ENCODE data around the gene EDRF1.

The EDRF1 gene

DNA sequence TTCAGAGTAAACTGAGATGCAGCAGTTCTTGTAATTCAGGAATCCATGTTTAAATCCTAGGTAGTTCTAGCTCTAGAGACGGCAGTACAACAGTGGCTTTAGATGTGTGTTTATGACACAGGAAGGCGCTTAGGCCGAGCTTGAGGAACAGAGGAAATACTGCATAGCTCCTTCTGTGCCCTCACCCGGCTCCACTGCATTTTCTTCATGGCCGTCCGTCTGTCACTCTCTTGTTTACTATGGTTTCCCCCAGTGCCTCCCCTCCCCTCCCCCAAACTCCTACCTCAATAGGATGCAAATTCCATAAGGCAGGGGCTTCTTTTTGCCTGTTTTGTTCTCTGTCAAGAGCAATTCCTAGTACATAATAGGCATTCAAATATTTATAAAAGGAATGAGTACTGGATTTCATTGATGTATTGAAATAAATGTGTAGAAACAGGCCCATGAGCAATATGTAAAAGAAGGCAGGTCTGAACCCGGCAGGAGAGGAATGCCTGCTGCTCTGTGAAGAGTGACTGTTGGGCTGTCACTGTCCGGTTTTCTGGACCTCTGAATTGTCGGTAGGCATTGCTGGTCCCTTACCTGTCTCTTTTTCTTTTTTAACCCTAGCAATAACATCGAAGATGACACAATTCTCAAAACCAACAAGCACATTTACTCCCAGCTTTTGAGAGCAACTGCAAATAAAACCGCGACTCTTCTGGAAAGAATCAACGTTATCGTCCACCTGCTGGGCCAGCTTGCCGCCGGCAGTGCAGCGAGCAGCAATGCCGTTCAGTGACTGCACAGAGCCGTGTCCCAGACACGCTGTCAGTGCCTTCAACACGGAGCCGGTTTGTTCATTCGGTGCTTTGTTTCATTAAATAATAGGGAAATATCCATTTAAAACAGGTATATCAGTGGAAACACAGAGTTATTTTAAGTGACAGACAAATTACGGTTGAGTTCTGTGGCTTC is 43.5 kb downstream of the EDRF1 start:
- no peak for DNase-seq

DNA sequence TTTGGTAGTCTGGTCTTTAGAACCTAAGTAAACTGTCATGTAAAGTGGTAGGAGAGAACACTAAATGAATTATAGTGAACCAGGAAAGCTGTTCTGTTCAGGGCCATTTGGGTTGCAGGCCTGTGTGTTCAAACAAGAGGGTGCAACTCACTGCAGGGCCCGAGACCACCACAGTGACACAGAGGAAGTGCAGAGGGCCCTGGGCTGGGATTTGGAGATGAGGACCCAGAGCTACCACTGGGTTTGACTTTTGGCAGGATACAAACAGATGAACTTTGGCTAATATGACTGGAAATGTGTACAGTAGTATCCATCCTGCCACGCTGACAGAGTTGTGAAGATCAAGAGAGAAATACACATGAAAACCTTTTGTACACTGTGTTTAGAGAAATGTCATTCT is 46.3 kb downstream of the EDRF1 start:
- no peak for DNase-seq

DNA sequence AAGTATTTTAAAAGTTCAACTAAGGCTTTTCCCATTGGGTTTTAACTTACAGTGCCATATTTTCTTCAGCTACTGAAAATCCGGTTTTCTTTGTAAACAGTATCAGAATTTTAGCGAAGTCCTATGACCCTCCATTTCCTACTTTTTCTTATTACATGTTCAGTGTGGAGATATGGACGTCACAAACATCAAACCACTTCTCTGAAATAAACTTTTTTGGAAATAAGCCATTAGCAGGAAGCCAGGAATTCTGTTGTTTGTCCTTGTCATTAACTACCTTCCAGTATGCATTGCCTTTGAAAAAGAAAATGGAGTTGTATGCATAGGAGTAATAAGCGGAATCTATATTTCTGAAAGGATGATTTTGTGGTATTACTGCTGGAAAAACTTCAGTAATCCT is 47.0 kb downstream of the EDRF1 start:
- DNase-seq, result no peak

DNA sequence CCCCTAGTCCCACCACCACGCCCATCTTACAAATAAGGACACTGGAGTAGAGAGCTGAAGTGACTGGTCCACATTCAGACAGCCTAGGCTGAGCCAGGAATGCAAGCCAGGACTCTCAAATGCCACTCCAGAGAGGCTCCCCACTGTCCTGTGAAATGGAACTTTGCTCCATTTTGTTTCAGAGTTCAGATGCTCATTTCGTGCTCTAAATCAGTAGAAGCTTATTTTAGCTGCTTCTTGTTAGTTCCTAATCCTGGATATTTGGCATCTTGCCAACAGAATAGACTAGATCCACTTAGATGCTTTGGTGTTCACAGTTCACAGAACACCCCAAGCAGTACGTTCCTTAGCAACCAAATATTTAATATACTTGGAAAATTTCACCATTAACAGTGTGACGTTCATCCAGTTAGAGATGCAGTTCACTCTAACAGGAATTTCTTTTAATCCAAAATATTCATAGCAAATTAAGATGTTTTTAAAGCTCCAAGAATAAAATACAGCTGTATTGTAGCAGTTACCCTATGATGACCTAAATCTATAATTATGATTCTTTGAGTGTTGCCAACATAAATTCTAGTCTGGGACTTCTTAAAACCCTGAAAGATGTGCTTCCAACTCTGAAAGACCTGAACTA is 48.8 kb downstream of the EDRF1 start:
- DNase-seq, result no peak

DNA sequence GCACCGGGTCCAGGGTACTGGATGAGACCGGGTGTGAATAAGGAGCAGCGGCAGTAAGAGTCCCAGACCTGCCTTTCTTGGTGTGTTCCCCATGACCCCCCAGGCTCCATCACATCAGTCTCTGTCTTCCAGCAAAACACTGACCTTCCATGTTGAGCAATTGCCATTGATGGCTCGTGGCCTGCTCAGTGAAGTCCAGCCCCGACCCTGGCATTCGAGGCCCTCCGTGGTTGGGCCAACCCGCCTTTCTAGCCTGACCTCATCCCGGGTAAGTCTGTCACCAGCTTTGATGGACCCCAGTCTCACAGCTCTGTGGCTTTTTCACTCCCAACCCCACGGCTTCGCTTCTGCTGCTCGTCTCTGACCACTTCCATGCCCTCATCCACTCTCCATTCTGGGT is 49.7 kb downstream of the EDRF1 start:
- no peak for DNase-seq

DNA sequence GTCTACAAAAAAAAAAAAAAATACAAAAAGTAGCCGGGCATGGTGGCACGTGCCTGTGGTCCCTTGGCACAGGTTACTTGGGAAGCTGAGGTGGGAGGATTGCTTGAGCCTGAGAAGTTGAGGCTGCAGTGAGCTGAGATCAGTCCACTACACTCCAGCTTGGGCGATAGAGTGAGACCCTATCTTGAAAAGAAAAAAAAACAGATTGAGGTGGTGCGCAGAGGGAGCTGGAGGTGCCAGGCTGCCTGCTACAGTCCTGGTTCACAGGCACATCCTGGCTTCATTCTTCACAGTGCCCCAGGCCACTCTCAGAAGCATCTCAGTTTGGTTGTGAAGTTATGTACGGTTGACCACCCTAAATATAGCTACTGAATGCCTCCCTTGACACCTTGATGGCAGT is 51.3 kb downstream of the EDRF1 start:
- no peak for DNase-seq

DNA sequence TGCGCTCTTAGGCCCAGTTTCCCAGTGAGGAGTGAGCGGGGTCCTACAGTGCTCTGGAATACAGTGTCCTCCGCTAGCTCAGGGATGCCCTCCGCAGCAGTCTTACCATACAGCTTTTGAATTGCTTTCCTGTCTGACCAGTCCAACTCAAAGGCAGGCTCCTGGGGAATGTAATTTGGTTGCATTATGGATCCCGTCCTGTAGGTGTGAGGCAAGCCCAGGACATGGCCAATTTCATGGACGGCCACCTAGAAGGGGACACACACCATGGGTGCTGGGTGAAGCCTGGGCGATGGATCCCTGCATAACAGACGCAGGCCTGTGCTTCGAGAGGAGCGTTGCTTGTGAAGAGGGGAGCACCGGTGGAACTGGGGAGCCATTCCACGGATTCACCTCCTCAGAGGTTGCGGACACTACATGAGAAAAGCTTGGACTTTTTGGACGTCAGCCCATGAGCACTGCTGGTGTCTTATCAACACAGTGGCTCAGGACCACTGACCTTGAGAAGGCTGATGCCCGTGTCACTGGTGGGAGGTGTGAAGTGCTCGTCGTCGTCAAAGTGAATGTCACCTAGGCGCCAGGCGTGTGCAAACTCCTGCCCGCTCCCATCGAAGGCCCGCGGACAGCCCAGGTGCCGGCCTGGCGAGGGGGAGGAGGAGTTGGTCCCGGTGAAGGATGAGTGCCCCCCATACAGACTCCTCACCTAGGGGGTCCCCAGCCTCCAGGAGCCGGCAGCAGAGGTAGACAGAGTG is 52.8 kb downstream of the EDRF1 start:
- no peak for DNase-seq

DNA sequence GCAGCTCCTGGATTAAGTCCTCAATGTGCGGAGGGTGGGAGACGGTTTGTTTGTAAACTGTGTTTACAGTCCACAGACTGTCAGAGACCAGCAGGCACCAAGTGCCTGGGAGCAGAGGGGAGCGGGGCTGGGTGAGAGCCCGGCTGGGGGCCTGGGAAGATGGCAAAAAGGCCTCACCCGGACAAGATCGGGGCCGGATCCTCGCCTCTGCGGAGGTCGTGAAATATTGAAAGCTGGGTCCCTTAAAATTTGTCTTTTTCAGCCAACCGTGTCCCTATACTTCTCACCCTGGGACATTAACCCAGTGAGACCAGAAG is 53.3 kb downstream of the EDRF1 start:
- DNase-seq, result no peak

DNA sequence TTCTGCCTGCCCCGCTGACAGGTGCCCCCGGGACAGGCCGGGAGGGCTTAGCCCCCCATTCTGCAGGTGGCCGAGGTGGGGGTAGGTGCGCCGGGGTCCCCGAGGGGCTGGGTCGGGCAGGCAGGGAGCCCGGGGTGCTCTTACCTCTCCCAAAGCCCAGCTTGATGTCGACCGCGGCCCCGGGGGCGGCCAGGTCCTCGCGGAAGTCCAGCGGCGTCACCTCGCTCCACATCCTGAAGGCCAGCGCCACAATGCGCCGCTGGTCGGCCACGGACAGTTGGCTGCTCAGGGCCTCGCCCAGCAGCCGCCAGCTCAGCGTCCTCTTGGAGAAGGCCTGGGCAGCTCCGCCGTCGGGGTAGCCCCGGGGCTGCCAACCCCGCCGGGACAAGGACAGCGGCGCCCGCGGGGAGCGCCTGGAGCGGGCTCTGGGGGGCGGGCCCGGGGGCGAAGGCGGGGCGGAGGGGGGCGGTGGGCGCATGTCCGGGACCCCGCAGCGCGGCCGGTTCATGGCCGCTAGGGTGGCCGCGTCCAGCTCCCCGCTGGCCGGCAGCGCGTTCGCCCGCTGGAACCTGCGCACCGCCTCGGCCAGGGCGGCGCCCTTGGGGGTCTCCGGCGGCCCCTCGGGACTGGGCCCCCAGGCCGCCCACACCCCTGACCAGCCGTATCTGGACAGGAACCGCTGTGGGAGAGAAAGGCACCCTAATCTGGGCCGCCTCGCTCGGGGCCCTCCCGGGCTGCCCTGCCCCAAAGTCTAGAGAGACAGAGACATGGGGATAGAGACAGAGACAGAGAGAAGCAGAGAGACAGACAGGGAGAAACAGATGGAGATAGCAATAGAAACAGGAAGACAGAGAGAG is 54.4 kb downstream of the EDRF1 start:
- DNase-seq, result no peak

DNA sequence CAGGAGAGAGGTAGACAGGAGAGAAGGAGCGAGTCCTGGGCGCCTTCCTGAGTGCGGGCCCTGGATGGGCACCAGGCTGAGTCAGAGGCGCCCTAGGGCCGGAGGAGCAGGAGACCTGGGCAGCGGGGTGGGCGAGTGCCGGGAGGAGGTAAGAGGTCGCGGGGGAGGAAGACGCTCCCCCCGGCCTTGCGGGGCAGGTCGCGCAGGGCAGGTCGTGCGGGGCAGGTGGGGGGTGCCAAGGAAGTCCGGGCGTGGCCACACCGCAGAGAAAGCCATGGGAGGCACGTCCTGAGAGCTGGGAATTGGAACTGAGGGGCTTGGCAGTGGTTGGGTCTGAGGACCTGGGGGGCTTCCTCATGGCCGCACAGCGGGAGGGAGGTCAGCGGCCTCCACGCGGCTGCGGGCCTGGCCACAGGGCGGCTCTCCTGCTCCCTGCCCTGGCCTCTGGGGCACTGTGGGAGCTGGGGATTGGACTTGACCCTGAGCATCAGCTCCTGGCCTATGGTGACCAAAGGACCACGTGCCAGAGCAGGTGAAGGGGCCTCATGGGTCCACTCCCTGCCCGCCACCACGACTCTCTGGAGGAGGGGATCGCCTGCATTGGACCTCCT is 55.2 kb downstream of the EDRF1 start:
- no peak for DNase-seq

DNA sequence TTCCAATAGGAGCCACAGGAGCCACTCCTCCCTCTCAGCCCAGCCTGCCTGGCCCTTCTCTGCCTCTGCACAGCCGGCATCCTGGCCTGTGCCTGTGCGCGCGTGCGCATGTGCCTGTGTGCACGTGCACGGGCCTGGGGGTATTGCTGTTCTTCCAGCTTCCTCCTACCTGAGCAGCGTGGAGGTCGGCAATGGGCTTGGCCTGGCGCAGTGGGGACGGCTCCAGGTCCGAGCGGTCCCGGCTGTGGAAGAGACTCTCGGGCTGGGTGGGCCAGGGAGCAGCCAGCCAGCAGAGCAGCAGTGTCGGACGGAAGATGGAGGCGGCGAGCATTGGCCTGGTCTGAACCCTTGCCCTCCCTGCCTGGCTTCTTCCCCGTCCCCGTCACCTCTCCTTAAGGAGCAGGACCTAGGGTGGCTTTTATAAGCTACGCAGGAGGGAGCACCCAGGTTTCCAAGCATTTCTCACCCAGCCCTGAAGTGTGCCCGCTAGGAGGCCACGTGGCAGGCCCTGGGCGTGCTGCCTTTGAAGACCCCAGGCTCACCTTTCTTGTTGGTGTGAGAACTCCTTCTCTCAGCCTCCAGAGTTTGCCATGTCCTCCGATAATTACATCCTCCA is 56.1 kb downstream of the EDRF1 start, which contains the start of gene MMP21:
Gene MMP21, minus strand, starts transcription at position 331 of the 616 bp plus-strand sequence. Its CDS starts 0 bp downstream, at position 331.
- DNase-seq, result no peak

DNA sequence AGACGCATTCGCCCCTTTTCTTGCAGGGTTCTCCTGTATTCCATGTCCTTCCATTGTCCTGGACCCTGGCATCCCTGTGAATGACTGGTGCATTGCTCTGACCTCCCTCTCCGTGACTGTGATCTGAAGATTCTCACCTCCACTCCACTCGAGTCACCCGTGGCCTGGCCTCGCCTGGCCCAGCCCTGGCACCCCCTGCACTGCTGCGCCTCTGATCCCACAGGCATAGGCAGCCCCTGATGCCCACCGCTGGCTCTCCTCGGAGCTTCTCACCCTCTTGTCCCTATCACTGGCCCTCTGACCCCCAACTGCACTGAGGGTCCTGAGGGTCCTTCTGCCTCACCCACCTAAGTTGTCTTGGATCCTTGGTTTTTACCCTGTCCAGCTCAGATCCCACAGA is 58.3 kb downstream of the EDRF1 start:
- no peak for DNase-seq

DNA sequence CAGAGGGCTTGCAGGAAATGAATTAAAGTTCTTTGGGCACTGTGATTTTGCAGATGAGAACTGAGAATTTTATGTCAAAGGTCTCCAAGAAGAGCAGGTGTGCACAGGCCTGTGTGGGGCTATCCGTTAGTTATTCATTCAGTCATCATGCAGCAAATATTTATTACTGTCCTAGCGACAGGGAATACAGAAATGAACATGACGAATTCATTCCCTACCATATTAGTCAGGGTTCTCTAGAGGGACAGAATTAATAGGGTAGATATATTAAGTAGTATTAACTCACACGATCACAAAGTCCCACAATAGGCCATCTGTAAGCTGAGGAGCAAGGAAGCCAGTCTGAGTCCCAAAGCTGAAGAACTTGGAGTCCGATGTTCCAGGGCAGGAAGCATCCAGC is 59.0 kb downstream of the EDRF1 start:
- DNase-seq, result no peak

DNA sequence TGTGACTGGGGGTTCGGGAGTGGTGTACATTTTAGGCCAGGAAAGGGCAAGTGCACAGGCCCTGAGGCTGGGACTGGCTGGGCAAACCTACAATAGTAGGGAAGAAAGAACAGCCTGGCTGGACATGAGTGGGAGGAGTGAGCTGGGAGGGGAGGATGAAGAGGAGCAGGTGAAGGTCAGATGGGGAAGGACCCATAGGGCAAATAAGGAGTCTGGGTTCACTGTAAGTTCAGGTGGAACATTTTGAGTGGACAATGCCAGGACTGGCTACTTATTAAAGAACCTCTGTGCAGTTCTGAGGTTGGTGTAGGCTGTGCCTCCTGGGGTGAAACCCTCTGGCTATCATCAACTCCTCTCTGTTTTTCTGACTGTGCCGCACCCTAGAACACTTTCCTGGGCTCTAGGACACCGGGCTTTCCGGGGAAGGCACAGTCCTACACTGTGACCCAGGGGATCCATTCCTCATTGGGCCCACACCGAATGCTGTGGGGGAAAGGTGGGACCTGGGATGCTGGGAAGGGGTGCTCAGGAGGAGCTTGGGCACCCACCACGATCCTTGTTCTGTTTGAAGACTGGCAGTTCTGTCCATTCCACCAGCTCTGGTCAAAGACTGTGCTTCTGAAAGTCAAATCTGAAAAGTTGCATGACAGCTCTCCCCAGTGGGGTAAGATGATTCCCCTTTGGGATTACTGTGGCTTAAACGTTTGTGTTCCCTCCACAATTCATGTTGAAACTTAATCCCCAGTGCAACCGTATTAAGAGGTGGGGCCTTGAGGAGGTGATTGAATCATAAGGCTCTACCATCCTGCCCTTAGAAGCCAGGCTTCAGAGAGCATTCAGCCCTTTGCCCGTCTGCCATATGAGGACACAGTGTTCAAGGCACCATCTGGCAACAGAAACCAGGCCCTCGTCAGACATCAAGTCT is 60.2 kb downstream of the EDRF1 start:
- no peak for DNase-seq

DNA sequence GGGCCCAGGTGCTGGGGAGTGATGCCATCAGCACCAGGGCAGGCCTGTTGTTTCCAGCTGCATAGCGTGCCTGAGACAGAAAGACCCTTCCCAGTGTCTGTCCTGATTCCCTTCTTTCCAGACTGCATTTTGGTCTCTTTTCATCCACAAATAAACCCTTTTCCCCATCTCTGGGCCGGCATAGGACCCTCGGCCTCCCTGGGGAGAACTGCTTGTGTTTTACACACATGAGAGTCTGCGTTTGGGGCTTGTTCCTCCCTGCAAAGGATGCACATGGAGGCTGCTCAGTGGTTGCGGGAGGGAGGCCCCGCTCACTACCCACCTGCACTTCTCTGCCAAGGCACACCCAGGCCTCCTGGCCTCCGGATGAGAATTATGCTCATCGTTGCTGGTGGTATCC is 61.9 kb downstream of the EDRF1 start:
- DNase-seq, result no peak

DNA sequence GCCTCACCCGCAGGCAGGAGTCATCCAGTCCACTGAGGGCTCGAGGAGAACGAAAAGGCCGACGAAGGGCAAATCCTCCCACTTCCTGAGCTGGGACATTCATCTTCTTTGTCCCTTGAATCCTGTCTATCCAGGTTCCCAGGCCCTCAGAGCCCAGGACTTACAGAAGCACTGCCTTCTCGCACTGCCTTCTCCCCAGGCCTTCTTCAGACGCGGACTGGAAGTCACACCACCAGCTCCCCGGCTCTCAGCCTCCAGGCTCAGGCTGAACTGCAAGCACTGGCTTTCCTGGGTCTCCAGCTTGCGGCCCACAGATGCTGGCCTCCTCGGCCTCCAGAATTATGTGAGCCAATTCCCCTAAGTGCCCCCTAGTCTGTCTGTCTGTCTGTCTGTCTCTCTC is 62.5 kb downstream of the EDRF1 start:
- no peak for DNase-seq

DNA sequence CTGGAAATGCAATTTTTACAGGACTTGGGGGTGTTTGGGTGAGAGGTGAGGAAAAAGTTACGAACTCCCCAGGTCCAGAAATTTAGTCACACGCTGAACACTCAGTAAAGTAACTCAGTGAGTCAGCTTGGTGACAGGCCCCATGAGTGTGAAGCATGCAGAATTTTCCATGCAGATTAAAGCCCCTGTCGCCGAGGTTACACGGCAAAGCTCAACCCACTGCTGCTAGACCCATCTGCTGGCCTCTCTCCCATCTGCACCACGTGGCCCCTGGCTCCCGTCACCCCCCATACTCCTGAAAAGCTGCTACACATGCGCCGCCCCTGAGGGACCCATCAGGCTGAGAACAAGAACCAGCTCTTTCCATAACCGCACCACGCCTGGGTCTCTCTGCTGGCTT is 63.1 kb downstream of the EDRF1 start:
- no peak for DNase-seq

DNA sequence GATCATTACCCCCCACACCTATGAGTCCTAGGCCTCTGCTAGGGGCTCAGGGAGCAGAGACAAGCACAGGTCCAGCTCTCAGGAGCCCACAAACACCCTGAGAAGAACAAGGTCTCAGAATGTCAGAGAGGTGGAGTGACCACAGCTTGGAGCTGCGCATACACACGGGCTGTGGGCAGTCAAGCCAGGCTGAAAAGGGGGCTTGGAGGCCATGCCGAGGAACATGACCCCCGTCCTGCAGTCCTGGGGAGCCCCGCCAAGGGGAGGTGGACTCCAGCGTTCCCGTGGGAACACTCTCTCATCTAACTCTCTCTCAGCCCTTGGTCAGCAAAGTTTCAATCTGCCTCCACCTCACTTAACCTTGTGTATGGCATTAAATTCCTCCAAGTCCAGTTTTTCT is 63.9 kb downstream of the EDRF1 start:
- no peak for DNase-seq

DNA sequence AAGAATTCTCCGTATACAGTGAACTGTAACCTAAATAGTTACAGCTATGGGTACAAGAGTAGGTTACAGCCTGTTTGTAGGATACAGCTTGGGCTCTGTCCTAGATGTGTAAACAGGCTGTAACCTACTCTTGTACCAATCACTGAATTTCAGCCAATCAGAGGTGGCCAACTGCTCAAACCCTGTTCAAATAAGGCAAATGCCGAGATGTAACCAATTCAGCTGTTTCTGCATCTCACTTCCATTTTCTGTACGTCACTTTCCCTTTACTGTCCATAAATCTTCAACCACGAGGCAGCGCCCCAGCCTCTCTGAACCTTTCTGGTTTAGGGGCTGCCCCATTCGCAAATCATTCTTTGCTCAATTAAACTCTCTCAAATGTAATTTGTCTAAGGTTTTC is 64.4 kb downstream of the EDRF1 start:
- no peak for DNase-seq

DNA sequence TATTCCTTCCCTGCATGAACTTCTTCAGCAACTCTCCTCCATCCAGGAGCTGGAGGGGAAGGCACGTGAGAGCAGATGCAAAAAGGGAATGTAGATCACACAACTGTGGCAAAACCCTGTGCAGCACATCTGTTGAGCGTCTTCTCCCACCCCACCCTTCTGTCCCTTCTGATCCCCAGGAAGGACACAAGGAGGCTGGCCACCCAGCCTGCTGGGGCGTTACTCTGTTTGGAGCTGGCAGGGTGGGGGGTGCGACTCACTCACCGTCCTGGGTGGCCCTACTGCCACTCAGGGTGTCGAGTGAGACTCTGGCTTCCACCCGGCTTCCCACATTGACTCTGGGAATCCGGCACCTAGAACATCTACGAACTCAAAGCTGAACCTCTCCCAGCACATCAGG is 66.3 kb downstream of the EDRF1 start:
- no peak for DNase-seq

Measured in stimulated activated CD4-positive, alpha-beta T cell treated with anti-CD3 and anti-CD28 coated beads, Interleukin-15, amount 100 ng/mL, for 24 hours (primary cell).